ENCODE data around the gene BICRAL.

BICRAL gene

GRCh38 chr6:42846505-42846904, 64.7 kb downstream of the BICRAL start:
- no peak overlapping the region for H3K4me3 ChIP-seq (replicated peaks; ENCODE audit: low read depth, low read length)
- DNase-seq (ENCODE audit: low read depth): no peak
- no peak for TF ChIP-seq CTCF (IDR thresholded peaks at IDR 0.05; ENCODE audit: low read length, missing control alignments)

DNA sequence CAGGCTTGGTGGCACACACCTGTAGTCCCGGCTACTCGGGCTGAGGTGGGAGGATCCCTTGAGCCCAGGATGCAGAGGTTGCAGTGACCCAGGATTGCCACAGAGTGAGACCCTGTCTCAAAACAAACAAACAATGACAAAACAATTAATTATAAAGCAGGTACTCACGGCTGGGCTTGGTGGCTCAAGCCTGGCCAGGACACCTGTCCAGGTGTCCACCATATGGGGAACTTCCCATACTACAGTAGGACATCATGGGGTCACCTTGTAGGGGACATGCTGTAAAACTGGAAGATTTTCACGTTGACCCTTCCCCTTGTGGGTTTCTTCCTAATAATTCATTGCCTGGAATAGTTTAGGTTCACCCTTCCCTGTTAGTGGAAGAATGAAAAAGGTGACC, 66.8 kb downstream of the BICRAL start:
- DNase-seq (ENCODE audit: low read depth): no peak
- no peak overlapping the region for H3K4me3 ChIP-seq (replicated peaks; ENCODE audit: low read depth, low read length)
- no peak for TF ChIP-seq CTCF (IDR thresholded peaks at IDR 0.05; ENCODE audit: low read length, missing control alignments)

DNA sequence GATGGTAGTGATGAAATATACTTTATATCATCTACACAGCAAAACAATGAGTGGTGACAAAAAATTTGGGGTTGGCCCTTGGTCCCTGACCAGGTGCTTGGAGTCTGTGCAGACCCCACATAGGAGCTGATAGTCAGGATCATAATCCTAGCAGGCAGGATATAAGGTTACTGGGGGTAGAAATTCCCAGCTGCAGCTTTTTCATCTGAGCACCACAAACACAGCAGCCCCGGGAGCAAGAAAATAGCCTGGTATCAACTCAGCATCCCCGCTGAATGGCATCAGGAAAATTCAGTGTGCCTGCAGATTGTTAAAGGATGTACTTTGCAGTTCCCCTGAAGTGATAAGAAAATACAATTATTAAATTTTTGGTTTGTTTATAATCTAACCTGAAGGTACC, 69.7 kb downstream of the BICRAL start:
- DNase-seq (ENCODE audit: low read depth): no peak
- H3K4me3 ChIP-seq (replicated peaks; ENCODE audit: low read depth, low read length): no peak overlapping the region
- TF ChIP-seq CTCF (IDR thresholded peaks at IDR 0.05; ENCODE audit: low read length, missing control alignments): no peak

GRCh38 chr6:42860036-42860435, 78.2 kb downstream of the BICRAL start:
- no peak for TF ChIP-seq CTCF (IDR thresholded peaks at IDR 0.05; ENCODE audit: low read length, missing control alignments)
- DNase-seq (ENCODE audit: low read depth): no peak
- H3K4me3 ChIP-seq (replicated peaks; ENCODE audit: low read depth, low read length): no peak overlapping the region

- no peak overlapping the region for H3K4me3 ChIP-seq (replicated peaks; ENCODE audit: low read depth, low read length)
- no peak for TF ChIP-seq CTCF (IDR thresholded peaks at IDR 0.05; ENCODE audit: low read length, missing control alignments)
- DNase-seq (ENCODE audit: low read depth): no peak
These were observed 78.6 kb downstream of the BICRAL start for GRCh38 chr6:42860481-42860880.

DNA sequence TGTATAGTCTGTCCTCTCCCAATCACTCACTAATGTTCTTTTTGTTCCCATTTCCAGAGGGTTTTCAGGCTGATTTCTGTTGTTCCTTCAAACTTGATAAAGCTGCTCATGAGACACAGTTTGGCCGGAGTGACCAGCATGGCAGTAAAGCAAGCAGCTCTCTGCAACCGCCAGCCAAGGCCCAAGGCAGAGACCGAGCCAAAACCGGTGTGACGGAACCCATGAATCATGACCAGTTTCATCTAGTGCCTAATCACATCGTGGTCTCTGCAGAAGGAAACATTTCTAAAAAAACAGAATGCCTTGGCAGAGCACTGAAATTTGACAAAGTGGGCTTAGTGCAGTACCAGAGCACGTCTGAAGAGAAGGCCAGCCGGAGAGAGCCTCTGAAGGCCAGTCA, 82.8 kb downstream of the BICRAL start:
- TF ChIP-seq CTCF (IDR thresholded peaks at IDR 0.05; ENCODE audit: low read length, missing control alignments): no peak
- no peak for DNase-seq (ENCODE audit: low read depth)
- no peak overlapping the region for H3K4me3 ChIP-seq (replicated peaks; ENCODE audit: low read depth, low read length)

DNA sequence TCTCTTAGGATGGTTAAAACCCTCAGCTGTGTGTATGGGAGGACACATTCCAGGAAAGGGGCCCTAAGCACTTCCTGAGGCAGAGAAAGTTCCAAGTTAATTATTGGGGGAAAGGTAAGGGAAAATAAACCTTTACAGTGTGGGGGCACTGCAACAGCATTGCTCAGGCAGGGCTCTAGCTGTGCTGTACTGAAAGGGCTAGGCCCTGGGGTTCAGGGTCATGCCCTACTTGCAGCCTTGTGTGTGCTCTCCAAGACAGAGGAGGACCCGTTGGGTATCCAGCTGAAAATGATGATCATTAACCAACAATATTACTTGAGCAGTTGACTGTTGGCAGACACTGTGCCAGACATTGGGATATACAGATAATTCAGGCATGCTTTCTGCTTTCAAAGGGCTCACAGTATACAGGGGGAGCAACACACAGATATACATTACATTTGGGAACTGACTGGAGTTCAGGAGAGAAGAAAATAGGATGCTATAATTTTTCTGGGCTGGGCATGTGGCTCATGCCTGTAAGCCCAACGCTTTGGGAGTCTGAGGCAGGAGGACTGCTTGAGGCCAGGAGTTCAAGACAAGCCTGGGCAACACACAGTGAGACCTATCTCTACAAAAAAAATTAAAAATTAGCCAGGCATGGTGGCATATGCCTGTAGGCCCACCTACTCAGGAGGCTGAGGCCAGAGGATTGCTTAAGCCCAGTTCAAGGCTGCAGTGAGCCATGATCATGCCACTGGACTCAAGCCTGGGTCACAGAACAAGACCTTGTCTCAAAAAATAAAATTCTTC, 88.5 kb downstream of the BICRAL start:
- H3K4me3 ChIP-seq (replicated peaks; ENCODE audit: low read depth, low read length): no peak overlapping the region
- no peak for TF ChIP-seq CTCF (IDR thresholded peaks at IDR 0.05; ENCODE audit: low read length, missing control alignments)
- DNase-seq (ENCODE audit: low read depth): no peak
